ENCODE data around the gene PCMTD2.
"Not testable (repeated sequence)": the region's sequence is repeated elsewhere in the genome, so short reads cannot be mapped to it uniquely, and the experiment has no call there.

The PCMTD2 gene

GRCh38 chr20:64303086-64303485 lies 47.5 kb downstream of the PCMTD2 start:
- peak in 1 of 2 experiments; percentile 1 for DNase-seq

GRCh38 chr20:64313761-64314160 lies 58.2 kb downstream of the PCMTD2 start:
- not testable (repeated sequence) for DNase-seq

GRCh38 chr20:64315381-64315780 lies 59.8 kb downstream of the PCMTD2 start:
- DNase-seq = not testable (repeated sequence)

- DNase-seq = not testable (repeated sequence)
These were observed 60.3 kb downstream of the PCMTD2 start for GRCh38 chr20:64315884-64316283.

GRCh38 chr20:64316415-64317083 lies 61.0 kb downstream of the PCMTD2 start:
- DNase-seq = not testable (repeated sequence)

GRCh38 chr20:64317331-64317730 lies 61.8 kb downstream of the PCMTD2 start:
- DNase-seq = not testable (repeated sequence)

GRCh38 chr20:64318056-64318455 lies 62.5 kb downstream of the PCMTD2 start:
- not testable (repeated sequence) for DNase-seq

GRCh38 chr20:64322031-64322789 lies 66.7 kb downstream of the PCMTD2 start:
- DNase-seq = not testable (repeated sequence)
